Brain pericyte (primary cell): ENCODE results near the gene KMT2E.
"Not testable (repeated sequence)": the region's sequence is repeated elsewhere in the genome, so short reads cannot be mapped to it uniquely, and the experiment has no call there.

Experiments
- DNase-seq: peaks from one replicate; pipeline ENCODE4 v3.0.0-alpha.2; 2012; ENCODE audit warnings: low read depth, low spot score

Gene KMT2E

DNA sequence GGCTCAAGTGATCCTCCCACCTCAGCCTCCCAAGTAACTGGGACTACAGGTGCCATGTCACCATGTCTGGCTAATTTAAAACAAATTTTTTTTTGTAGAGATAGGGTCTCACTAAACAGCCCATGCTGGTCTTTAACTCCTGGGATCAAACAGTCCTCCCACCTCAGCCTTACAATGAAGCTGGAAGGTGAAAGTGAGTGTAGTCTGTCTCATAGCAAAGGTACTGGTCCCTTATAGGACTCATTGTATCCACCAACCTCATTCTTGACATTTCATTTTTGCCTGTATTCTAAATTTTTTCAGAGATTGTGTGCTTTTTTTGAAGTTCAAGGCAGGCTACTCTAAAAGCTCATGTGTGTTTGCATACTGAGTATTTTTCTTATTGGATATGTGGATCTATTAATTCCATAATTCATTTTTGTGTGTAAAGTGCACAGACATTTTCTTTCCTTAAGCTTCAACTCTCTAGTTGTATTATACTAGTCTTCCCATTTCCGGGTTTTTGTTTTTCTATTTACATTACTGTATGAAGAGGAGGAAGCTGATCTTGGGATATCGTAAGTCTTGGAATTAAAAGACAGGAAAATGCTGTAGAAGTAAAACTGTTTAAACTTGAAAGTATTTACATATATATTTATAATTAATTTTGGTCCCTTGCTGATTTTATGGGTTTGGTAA is 13.3 kb downstream of the KMT2E start:
- DNase-seq, result no peak

- DNase-seq, result no peak
Observed at GRCh38 chr7:105028004-105028403, 14.0 kb downstream of the KMT2E start.

- not testable (repeated sequence) for DNase-seq
Observed at GRCh38 chr7:105028941-105029340, 14.9 kb downstream of the KMT2E start.

GRCh38 chr7:105030447-105030846 is 16.4 kb downstream of the KMT2E start:
- no peak for DNase-seq

DNA sequence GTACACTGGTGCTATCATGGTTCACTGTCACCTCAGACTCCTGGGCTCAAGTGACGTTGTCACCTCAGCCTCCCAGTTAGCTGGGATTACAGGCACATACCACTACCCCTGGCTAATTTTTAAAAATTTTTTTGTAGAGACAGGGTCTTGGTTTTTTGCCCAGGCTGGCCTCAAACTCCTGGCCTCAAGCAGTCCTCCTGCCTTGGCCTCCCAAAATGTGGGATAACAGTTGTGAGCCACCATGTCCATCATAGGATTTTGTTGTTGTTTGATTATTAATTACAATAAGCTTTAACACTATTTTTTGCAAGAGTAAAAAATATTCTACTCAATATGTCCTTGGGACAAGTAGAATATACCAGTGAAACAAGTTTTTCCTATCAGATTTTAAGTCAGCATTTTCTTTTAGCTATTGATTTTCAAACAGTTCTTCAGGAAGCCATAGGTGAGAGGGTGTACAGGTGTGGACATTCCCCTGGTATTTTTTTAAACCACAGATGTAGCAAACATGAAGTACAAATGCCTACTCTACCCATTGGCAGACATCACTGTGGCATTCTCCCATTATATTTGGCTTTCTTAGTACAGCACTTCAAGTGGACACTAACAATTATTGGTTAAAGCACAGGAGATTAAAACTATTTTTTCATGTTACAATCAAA is 18.7 kb downstream of the KMT2E start:
- DNase-seq, result no peak

DNA sequence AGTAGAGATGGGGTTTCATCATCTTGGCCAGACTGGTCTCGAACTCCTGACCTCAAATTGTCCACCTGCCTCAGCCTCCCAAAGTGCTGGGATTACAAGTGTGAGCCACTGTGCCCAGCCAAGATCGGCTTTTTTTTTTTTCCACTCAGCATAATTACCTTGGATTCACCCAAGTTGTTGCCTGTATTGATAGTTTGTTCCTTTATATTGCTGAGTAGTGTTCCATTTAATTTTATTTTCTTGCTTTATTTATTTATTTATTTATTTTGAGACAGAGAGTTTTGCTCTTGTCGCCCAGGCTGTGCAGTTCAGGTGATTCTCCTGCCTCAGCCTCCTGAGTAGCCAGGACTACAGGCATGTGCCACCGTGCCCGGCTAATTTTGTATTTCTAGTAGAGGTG is 21.3 kb downstream of the KMT2E start:
- DNase-seq, result no peak

DNA sequence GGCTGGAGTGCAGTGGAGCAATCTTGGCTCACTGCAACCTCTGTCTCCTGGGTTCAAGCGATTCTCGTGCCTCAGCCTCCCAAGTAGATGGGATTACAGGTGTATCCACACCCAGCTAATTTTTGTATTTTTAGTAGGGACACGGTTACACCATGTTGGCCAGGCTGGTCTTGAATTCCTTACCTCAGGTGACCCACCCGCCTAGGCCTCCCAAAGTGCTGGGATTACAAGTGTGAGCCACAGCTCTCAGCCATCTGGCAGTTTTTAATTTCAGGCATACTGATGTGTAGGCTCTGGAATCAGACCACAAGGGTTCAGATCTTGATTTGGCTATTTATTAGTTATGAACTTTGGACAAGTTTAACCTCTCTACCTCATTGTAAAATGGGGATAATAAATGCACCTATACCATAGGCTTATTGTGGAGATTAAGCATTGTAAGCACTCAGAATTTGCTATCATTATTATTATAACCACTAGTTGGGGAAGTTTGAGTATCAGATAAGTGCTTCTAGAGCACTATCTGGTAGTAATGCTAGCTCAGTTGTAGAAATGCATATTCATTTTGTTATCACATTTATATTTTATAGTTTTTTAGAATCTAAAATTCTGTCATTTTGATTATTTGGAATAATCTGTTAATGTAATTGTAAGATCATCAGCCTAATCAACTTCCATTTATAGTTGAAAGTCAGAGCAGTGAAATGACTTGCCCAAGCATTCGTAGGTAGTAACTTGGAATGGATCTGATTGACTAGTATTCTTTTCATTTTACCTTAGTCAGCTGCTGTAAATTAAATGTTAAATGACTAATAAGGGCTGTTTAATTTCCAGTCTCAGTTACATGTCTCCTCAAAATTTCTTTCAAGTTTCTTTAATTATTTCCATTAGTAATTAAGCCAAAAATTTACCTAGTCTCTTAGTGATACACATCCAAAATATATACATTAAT is 22.5 kb downstream of the KMT2E start:
- DNase-seq, result no peak

- no peak for DNase-seq
Observed at GRCh38 chr7:105037319-105037718, 23.3 kb downstream of the KMT2E start.

DNA sequence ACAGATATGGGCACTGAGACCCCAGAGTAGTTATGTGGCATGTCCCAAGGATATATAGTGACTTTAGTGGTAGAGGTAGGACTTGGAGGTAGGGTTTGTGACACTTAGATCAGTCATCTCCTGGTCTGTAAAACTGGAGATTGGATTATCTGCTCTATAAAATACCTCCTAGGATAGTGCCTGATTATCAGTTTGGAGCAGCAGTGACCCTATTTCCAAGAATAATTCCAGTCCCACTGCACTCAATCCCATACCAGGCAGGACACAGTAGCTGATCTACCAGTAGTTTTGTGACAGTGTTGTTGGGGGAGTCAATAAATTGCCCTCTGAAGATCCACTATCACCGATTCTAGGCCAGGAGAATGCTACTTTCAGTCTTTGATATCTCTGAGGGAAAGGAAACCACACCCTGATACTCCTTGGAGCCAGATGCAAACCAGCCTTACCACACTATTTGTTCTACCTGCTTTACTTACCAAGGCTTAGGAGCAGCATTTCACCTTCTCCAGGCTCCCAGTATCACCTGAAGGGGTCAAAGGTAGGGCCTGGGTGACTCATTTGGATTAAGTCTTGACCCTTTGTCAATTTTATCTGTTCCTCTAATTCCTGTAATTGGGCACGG is 30.6 kb downstream of the KMT2E start:
- DNase-seq, result no peak

- no peak for DNase-seq
Observed at GRCh38 chr7:105046414-105046813, 32.4 kb downstream of the KMT2E start.

DNA sequence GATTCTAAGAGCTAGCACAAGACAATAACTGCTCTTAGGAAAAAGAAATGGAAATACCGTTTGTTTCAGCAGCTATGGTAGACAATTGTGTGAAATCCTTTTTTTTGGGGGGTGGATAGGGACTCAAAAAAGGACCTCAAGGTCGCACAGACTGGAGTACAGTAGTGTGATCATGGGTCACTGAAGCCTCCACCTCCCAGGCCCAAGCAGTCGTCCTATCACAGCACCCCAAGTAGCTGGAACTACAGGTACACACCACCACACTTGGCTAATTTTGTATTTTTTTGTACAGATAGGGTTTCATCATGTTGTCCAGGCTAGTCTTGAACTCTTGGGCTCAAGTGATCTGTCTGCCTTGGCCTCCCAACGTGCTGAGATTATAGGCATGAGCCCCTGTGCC is 33.9 kb downstream of the KMT2E start:
- DNase-seq, result no peak

- no peak for DNase-seq
Observed at GRCh38 chr7:105050493-105050892, 36.5 kb downstream of the KMT2E start.

- not testable (repeated sequence) for DNase-seq
Observed at GRCh38 chr7:105050899-105051298, 36.9 kb downstream of the KMT2E start.

- no peak for DNase-seq
Observed at GRCh38 chr7:105055084-105055483, 41.1 kb downstream of the KMT2E start.

DNA sequence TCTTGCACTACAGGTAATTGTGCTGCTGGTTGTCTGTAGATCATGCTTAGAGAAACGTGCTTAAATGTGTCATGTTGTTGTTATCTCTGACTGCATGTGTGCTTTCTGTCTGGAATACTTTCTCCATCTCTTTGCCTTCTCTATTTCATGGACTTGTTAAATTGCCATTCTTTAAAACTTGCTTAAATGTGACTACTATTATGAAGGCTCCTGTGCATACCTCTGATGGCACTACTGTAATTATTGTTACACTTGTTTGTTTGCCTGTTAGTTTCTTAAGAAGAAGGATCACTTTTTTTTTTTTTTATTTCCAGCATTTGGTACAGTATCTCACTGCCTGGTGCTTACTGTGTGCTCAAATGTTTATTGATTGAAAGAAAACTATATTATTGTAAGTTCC is 41.6 kb downstream of the KMT2E start:
- no peak for DNase-seq

DNA sequence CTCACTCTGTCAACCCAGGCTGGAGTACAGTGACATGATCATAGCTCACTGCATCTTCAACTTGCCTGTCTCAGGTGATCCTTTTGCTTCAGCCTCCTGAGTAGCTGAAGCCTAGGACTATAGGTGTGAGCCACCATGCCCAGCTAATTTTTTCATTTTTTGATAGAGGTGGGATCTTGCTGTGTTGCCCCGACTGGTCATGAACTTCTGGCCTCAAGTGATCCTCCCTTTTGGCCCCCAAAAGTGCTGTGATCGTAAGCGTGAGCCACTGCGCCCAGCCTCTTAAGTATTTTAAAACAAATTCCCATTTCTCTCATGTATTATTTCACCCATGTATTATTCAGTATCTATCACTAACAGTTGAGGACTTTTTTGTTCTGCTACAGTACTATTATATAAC is 43.5 kb downstream of the KMT2E start:
- DNase-seq, result no peak

GRCh38 chr7:105060437-105060836 is 46.4 kb downstream of the KMT2E start:
- DNase-seq, result no peak

DNA sequence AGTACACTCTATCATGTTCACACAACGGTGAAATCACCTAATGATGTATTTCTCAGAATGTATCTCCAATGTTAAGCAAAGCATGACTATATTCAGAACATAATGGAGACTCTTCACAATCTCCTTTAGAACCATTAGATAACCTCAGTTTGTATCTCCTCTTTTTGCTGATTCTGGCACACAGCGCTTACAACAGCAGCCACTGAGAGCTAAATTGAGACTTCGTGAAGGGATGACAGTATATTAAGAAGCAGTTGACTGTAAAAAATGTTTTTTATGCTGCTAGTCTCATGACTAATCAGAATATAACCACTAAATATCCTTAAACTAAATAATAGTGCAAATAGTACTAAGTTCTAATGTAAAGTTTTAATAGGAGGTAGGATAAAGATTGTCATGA is 46.9 kb downstream of the KMT2E start:
- no peak for DNase-seq

- DNase-seq, result no peak
Observed at GRCh38 chr7:105065104-105065503, 51.1 kb downstream of the KMT2E start.

DNA sequence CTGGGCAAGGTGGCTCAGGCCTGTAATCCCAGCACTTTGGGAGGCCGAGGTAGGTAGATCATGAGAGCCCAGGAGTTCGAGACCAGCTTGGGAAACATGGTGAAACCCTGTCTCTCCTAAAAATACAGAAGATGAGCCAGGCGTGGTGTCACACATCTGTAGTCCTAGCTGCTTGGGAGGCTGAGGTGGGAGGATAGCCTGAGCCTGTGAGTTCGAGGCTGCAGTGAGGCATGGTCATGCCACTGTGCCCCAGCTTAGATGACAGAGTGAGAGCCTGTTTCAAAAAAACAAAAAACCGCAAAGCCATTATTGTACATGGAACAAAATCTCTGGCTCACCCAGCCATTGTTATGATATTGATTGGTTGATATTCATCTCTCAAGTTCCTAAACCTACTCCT is 53.7 kb downstream of the KMT2E start:
- no peak for DNase-seq

GRCh38 chr7:105068886-105069285 is 54.9 kb downstream of the KMT2E start:
- no peak for DNase-seq

- DNase-seq, result no peak
Observed at GRCh38 chr7:105073143-105073542, 59.1 kb downstream of the KMT2E start.
